SK-N-SH treated with all-trans-retinoic acid at 6 μM for 48 hours (cell line): ENCODE results near the gene PRLH.

ENCODE experiments used
- ATAC-seq: fragments of 200-7000 bp; cut with Tn5 transposase; 3 replicates; pipeline ENCODE4 v1.9.1; 2020; ENCODE audit warnings: mild to moderate bottlenecking, moderate library complexity
- ARNTL ChIP-seq: fragments of 450-650 bp; formaldehyde crosslinking; IDR thresholded peaks from 2 replicates; pipeline ENCODE4 v1.5.0; 2020; ENCODE audit warnings: low read depth, mild to moderate bottlenecking, moderate library complexity, borderline replicate concordance
- BACH2 ChIP-seq: fragments of 250-450 bp; sonication (Bioruptor Pico); IDR thresholded peaks from 2 replicates; pipeline ENCODE4 v1.9.0; 2021; ENCODE audit warnings: mild to moderate bottlenecking, borderline replicate concordance
- CREB5 ChIP-seq: fragments of 250-450 bp; sonication (Bioruptor Pico); IDR thresholded peaks from 2 replicates; pipeline ENCODE4 v1.5.1; 2020; ENCODE audit warnings: low read depth, mild to moderate bottlenecking, moderate library complexity
- CSRNP3 ChIP-seq: fragments of 250-450 bp; sonication (Bioruptor Pico); IDR thresholded peaks from 2 replicates; pipeline ENCODE4 v1.5.1; 2021; ENCODE audit warnings: mild to moderate bottlenecking, moderate library complexity
- ESRRG ChIP-seq: fragments of 250-450 bp; sonication (Bioruptor Pico); IDR thresholded peaks from 2 replicates; pipeline ENCODE4 v1.6.1; 2021; ENCODE audit warnings: mild to moderate bottlenecking
- GLIS3 ChIP-seq: fragments of 250-450 bp; sonication (Bioruptor Pico); IDR thresholded peaks from 2 replicates; pipeline ENCODE4 v1.5.0; 2020; ENCODE audit warnings: mild to moderate bottlenecking, moderate library complexity
- ISL1 ChIP-seq: fragments of 250-450 bp; sonication (Bioruptor Pico); IDR thresholded peaks from 2 replicates; pipeline ENCODE4 v2.1.2; 2022; ENCODE audit warnings: mild to moderate bottlenecking, moderate library complexity
- OSR1 ChIP-seq: fragments of 250-450 bp; sonication (Bioruptor Pico); IDR thresholded peaks from 2 replicates; pipeline ENCODE4 v1.8.0; 2022; ENCODE audit warnings: moderate library complexity, mild to moderate bottlenecking, inconsistent platforms
- PATZ1 ChIP-seq: fragments of 250-450 bp; sonication (Bioruptor Pico); IDR thresholded peaks from 2 replicates; pipeline ENCODE4 v1.8.0; 2020; ENCODE audit warnings: mild to moderate bottlenecking, moderate library complexity, borderline replicate concordance
- POU6F1 ChIP-seq: fragments of 250-450 bp; sonication (Bioruptor Pico); IDR thresholded peaks from 2 replicates; pipeline ENCODE4 v1.8.0; 2021; ENCODE audit warnings: low read depth, mild to moderate bottlenecking, moderate library complexity, borderline replicate concordance
- PPARA ChIP-seq: fragments of 250-450 bp; sonication (Bioruptor Pico); IDR thresholded peaks from 2 replicates; pipeline ENCODE4 v1.5.0; 2020; ENCODE audit warnings: mild to moderate bottlenecking, borderline replicate concordance
- RARB ChIP-seq: fragments of 250-450 bp; sonication (Bioruptor Pico); IDR thresholded peaks from 2 replicates; pipeline ENCODE4 v1.8.0; 2021; ENCODE audit warnings: mild to moderate bottlenecking, moderate library complexity
- SNAI2 ChIP-seq: fragments of 250-450 bp; sonication (Bioruptor Pico); IDR thresholded peaks from 2 replicates; pipeline ENCODE4 v1.5.0; 2020; ENCODE audit warnings: mild to moderate bottlenecking, moderate library complexity
- TOX ChIP-seq: fragments of 250-450 bp; sonication (Bioruptor Pico); IDR thresholded peaks from 2 replicates; pipeline ENCODE4 v1.8.0; 2021; ENCODE audit warnings: mild to moderate bottlenecking, moderate library complexity, borderline replicate concordance
- TSHZ2 ChIP-seq: fragments of 250-450 bp; sonication (Bioruptor Pico); IDR thresholded peaks from 2 replicates; pipeline ENCODE4 v1.5.0; 2020; ENCODE audit warnings: mild to moderate bottlenecking, moderate library complexity
- ZC3H10 ChIP-seq: fragments of 250-450 bp; sonication (Bioruptor Pico); IDR thresholded peaks from 2 replicates; pipeline ENCODE4 v1.5.1; 2021; ENCODE audit warnings: mild to moderate bottlenecking, moderate library complexity
- ZFP3 ChIP-seq: fragments of 250-450 bp; sonication (Bioruptor Pico); IDR thresholded peaks from 2 replicates; pipeline ENCODE4 v1.5.0; 2020; ENCODE audit warnings: mild to moderate bottlenecking, moderate library complexity
- ZFP30 ChIP-seq: fragments of 450-650 bp; formaldehyde crosslinking; IDR thresholded peaks from 2 replicates; pipeline ENCODE4 v1.5.0; 2022; ENCODE audit warnings: mild to moderate bottlenecking, moderate library complexity
- ZNF565 ChIP-seq: fragments of 450-650 bp; formaldehyde crosslinking; conservative IDR thresholded peaks from 2 replicates; pipeline ENCODE4 v1.5.0; 2020; ENCODE audit warnings: low read depth, mild to moderate bottlenecking, moderate library complexity
- ZNF70 ChIP-seq: fragments of 450-650 bp; formaldehyde crosslinking; IDR thresholded peaks from 2 replicates; pipeline ENCODE4 v1.5.0; 2020; ENCODE audit warnings: mild to moderate bottlenecking, moderate library complexity
- ZNF8 ChIP-seq: fragments of 450-650 bp; formaldehyde crosslinking; IDR thresholded peaks from 2 replicates; pipeline ENCODE4 v1.5.0; 2020; ENCODE audit warnings: mild to moderate bottlenecking, moderate library complexity

PRLH gene

GRCh38 chr2:237570776-237571335, 4.5 kb downstream of the PRLH start (continued):
- TF ChIP-seq CREB5 (no peak), ZNF565 (CRISPR knock-in tag) (no peak), OSR1 (CRISPR knock-in tag) (no peak), ISL1 (CRISPR knock-in tag) (no peak)

GRCh38 chr2:237571551-237571950, 5.2 kb downstream of the PRLH start:
- ATAC-seq: no peak
- TF ChIP-seq OSR1 (CRISPR knock-in tag): no peak
- no peak for TF ChIP-seq ZFP3 (CRISPR knock-in tag)
- no peak for TF ChIP-seq CSRNP3 (CRISPR knock-in tag)
- TF ChIP-seq CREB5: no peak
- no peak for TF ChIP-seq TSHZ2
- no peak for TF ChIP-seq BACH2 (CRISPR knock-in tag)
- TF ChIP-seq ESRRG (CRISPR knock-in tag): no peak
- no peak for TF ChIP-seq RARB (CRISPR knock-in tag)
- TF ChIP-seq POU6F1 (CRISPR knock-in tag): no peak
- no peak for TF ChIP-seq ZC3H10 (CRISPR knock-in tag)
- no peak for TF ChIP-seq PATZ1
- no peak for TF ChIP-seq PPARA (CRISPR knock-in tag)
- TF ChIP-seq ZNF8 (CRISPR knock-in tag): no peak
- TF ChIP-seq ZNF565 (CRISPR knock-in tag): no peak
- no peak for TF ChIP-seq ZFP30 (CRISPR knock-in tag)
- no peak for TF ChIP-seq SNAI2 (CRISPR knock-in tag)
- TF ChIP-seq ARNTL (CRISPR knock-in tag): no peak
- TF ChIP-seq ZNF70 (CRISPR knock-in tag): no peak
- no peak for TF ChIP-seq GLIS3
- TF ChIP-seq TOX: no peak
